A549 (cell line): ENCODE data around the gene CPSF2.

Experiments used
- EHMT2 ChIP-seq: fragments of 200-600 bp; sonication (generic); IDR thresholded peaks from 2 replicates; pipeline ENCODE4 v1.6.1; 2016; ENCODE audit warnings: antibody characterized with exemption, low read depth, mild to moderate bottlenecking, moderate library complexity
- EP300 ChIP-seq, 2 experiments: fragments of >200 bp; sonication (Bioruptor Twin); formaldehyde crosslinking; IDR thresholded peaks; 2 replicates in 1 of 2; 3 replicates in 1 of 2; pipeline ENCODE4 v1.6.1; 2016 to 2017
- ESRRA ChIP-seq: fragments of 150-350 bp; IDR thresholded peaks from 2 replicates; pipeline ENCODE4 v1.6.1; 2014; ENCODE audit warnings: mild to moderate bottlenecking, low read length, borderline replicate concordance
- FOSL2 ChIP-seq, 2 experiments: fragments of 450-650 bp in 1 of 2; fragments of >200 bp in 1 of 2; sonication (Bioruptor Twin) in 1 of 2; formaldehyde crosslinking; IDR thresholded peaks; 2 replicates each; pipeline versions ENCODE4 v1.5.0 to v1.6.1; 2016 to 2020; ENCODE audit warnings: mild to moderate bottlenecking in 1 of 2, moderate library complexity in 1 of 2
- HOXA7 ChIP-seq: fragments of 250-450 bp; sonication (Bioruptor Pico); IDR thresholded peaks from 2 replicates; pipeline ENCODE4 v1.5.0; 2020; ENCODE audit warnings: mild to moderate bottlenecking, moderate library complexity
- JUNB ChIP-seq: fragments of >200 bp; sonication (Bioruptor Twin); formaldehyde crosslinking; IDR thresholded peaks from 2 replicates; pipeline ENCODE4 v1.6.1; 2016
- POLR2A ChIP-seq: IDR thresholded peaks from 2 replicates; pipeline ENCODE4 v1.6.1; 2012; ENCODE audit warnings: mild to moderate bottlenecking, low read length
- RAD21 ChIP-seq, 2 experiments: fragments of >200 bp in 1 of 2; sonication (Bioruptor Twin) in 1 of 2; formaldehyde crosslinking in 1 of 2; IDR thresholded peaks in 1 of 2; conservative IDR thresholded peaks in 1 of 2; 2 replicates in 1 of 2; 3 replicates in 1 of 2; pipeline ENCODE4 v1.6.1; 2012 to 2018; ENCODE audit warnings: inconsistent platforms in 1 of 2
- RFX5 ChIP-seq: fragments of 450-650 bp; IDR thresholded peaks from 2 replicates; pipeline ENCODE4 v1.7.1; 2014; ENCODE audit warnings: antibody characterized with exemption, mild to moderate bottlenecking, moderate library complexity
- ZFP36 ChIP-seq: fragments of 450-650 bp; IDR thresholded peaks from 2 replicates; pipeline ENCODE4 v1.6.1; 2014; ENCODE audit warnings: borderline replicate concordance; ENCODE audit not compliant: partially characterized antibody
- TF ChIP-seq, protein P1 (sequence below): fragments of >200 bp; sonication (Bioruptor Twin); formaldehyde crosslinking; IDR thresholded peaks from 3 replicates; pipeline ENCODE4 v1.5.1; 2016
- TF ChIP-seq, protein P2 (sequence below): fragments of 200-600 bp; sonication (generic); IDR thresholded peaks from 2 replicates; pipeline ENCODE4 v1.6.1; 2016; ENCODE audit warnings: antibody characterized with exemption, mild to moderate bottlenecking, moderate library complexity
- TF ChIP-seq, protein P3 (sequence below): fragments of 250-450 bp; sonication (Bioruptor Pico); IDR thresholded peaks from 2 replicates; pipeline ENCODE4 v1.5.0; 2021; ENCODE audit warnings: mild to moderate bottlenecking, moderate library complexity, borderline replicate concordance
- TF ChIP-seq, protein P4 (sequence below): IDR thresholded peaks from 2 replicates; pipeline ENCODE4 v1.6.1; 2012

DNA sequence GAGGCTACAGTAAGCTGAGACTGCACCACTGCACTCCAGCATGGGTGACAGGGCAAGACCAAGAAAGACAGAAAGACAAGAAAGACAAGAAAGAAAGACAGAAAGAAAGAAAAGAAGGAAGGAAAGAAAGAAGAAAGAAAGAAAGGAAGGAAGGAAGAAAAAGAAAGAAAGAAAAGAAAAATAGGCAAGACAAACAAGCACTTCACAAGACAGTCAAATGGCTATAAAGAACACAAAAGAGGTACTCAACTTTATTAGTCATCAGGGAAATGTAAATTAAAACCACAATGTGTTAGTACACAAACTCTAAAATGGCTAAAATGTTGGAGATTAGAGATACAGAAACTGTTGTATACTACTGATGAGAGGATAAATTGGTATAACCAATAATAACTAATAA, 22.0 kb upstream of the CPSF2 start:
- TF ChIP-seq RFX5: no peak
- no peak for TF ChIP-seq POLR2A
- no peak for TF ChIP-seq JUNB
- TF ChIP-seq, protein P1, sequence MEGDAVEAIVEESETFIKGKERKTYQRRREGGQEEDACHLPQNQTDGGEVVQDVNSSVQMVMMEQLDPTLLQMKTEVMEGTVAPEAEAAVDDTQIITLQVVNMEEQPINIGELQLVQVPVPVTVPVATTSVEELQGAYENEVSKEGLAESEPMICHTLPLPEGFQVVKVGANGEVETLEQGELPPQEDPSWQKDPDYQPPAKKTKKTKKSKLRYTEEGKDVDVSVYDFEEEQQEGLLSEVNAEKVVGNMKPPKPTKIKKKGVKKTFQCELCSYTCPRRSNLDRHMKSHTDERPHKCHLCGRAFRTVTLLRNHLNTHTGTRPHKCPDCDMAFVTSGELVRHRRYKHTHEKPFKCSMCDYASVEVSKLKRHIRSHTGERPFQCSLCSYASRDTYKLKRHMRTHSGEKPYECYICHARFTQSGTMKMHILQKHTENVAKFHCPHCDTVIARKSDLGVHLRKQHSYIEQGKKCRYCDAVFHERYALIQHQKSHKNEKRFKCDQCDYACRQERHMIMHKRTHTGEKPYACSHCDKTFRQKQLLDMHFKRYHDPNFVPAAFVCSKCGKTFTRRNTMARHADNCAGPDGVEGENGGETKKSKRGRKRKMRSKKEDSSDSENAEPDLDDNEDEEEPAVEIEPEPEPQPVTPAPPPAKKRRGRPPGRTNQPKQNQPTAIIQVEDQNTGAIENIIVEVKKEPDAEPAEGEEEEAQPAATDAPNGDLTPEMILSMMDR: no peak
- TF ChIP-seq, protein P2, sequence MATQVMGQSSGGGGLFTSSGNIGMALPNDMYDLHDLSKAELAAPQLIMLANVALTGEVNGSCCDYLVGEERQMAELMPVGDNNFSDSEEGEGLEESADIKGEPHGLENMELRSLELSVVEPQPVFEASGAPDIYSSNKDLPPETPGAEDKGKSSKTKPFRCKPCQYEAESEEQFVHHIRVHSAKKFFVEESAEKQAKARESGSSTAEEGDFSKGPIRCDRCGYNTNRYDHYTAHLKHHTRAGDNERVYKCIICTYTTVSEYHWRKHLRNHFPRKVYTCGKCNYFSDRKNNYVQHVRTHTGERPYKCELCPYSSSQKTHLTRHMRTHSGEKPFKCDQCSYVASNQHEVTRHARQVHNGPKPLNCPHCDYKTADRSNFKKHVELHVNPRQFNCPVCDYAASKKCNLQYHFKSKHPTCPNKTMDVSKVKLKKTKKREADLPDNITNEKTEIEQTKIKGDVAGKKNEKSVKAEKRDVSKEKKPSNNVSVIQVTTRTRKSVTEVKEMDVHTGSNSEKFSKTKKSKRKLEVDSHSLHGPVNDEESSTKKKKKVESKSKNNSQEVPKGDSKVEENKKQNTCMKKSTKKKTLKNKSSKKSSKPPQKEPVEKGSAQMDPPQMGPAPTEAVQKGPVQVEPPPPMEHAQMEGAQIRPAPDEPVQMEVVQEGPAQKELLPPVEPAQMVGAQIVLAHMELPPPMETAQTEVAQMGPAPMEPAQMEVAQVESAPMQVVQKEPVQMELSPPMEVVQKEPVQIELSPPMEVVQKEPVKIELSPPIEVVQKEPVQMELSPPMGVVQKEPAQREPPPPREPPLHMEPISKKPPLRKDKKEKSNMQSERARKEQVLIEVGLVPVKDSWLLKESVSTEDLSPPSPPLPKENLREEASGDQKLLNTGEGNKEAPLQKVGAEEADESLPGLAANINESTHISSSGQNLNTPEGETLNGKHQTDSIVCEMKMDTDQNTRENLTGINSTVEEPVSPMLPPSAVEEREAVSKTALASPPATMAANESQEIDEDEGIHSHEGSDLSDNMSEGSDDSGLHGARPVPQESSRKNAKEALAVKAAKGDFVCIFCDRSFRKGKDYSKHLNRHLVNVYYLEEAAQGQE: no peak
- no peak for TF ChIP-seq EHMT2
- TF ChIP-seq RAD21 (conservative IDR thresholded peaks at IDR 0.05 in 1 of 2, IDR thresholded peaks at IDR 0.05 in 1 of 2): no peak
- TF ChIP-seq, protein P3, sequence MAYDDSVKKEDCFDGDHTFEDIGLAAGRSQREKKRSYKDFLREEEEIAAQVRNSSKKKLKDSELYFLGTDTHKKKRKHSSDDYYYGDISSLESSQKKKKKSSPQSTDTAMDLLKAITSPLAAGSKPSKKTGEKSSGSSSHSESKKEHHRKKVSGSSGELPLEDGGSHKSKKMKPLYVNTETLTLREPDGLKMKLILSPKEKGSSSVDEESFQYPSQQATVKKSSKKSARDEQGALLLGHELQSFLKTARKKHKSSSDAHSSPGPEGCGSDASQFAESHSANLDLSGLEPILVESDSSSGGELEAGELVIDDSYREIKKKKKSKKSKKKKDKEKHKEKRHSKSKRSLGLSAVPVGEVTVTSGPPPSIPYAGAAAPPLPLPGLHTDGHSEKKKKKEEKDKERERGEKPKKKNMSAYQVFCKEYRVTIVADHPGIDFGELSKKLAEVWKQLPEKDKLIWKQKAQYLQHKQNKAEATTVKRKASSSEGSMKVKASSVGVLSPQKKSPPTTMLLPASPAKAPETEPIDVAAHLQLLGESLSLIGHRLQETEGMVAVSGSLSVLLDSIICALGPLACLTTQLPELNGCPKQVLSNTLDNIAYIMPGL: no peak
- TF ChIP-seq, protein P4, sequence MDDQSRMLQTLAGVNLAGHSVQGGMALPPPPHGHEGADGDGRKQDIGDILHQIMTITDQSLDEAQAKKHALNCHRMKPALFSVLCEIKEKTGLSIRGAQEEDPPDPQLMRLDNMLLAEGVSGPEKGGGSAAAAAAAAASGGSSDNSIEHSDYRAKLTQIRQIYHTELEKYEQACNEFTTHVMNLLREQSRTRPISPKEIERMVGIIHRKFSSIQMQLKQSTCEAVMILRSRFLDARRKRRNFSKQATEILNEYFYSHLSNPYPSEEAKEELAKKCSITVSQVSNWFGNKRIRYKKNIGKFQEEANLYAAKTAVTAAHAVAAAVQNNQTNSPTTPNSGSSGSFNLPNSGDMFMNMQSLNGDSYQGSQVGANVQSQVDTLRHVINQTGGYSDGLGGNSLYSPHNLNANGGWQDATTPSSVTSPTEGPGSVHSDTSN: no peak
- no peak for TF ChIP-seq EP300 (IDR thresholded peaks at IDR 0.05)
- no peak for TF ChIP-seq FOSL2 (IDR thresholded peaks at IDR 0.05)
- TF ChIP-seq FOSL2 (CRISPR knock-in tag; IDR thresholded peaks at IDR 0.05): no peak
- no peak for TF ChIP-seq ESRRA
- TF ChIP-seq HOXA7 (CRISPR knock-in tag): no peak
- TF ChIP-seq ZFP36: no peak
